Testis (tissue), 5 donors: ENCODE data around the gene TERT. TPM values are rescaled to one million over a fixed set of nuclear protein-coding genes. Genes with fewer than 3 reads are reported as not detected.
"Not testable (repeated sequence)": the region's sequence is repeated elsewhere in the genome, so short reads cannot be mapped to it uniquely, and the experiment has no call there.

Experiments
- DNase-seq: peaks from one replicate; pipeline ENCODE4 v3.0.0-alpha.2; 2019
- H3K27ac ChIP-seq, 2 donors: fragments of 200-600 bp; sonication (generic); one replicate each; pipeline ENCODE4 v1.5.1; 2019
- H3K27me3 ChIP-seq: fragments of 200-600 bp; sonication (generic); one replicate; pipeline ENCODE4 v1.5.1; 2019
- H3K36me3 ChIP-seq: fragments of 200-600 bp; sonication (generic); one replicate; pipeline ENCODE4 v1.5.1; 2017; ENCODE audit warnings: low read depth; ENCODE audit errors: missing control alignments
- H3K4me1 ChIP-seq: fragments of 200-600 bp; sonication (generic); one replicate; pipeline ENCODE4 v1.5.1; 2019
- H3K4me3 ChIP-seq, 2 donors: fragments of 200-600 bp; sonication (generic); one replicate each; pipeline ENCODE4 v1.5.1; 2017 to 2019
- H3K9me3 ChIP-seq: fragments of 200-600 bp; sonication (generic); one replicate; pipeline ENCODE4 v1.5.1; 2017
- POLR2A ChIP-seq: fragments of 450-650 bp; IDR thresholded peaks from one replicate; pipeline ENCODE4 v1.6.1; 2017; ENCODE audit warnings: antibody characterized with exemption, mild to moderate bottlenecking, moderate library complexity
- WGBS, 2 donors: methylation state at CpG; one replicate each; pipeline ENCODE4 v1.1.5; 2018; 5-methylcytosine and 5-hydroxymethylcytosine counted together
- intact Hi-C: fragments of 100-400 bp; cut with DNase I; formaldehyde crosslinking; loops from one replicate; pipeline ENCODE4 v1.15.1; 2023; ENCODE audit warnings: low total_unique reads
- long read RNA-seq, 2 donors: transcript quantifications; one replicate each; lab custom pipeline, GENCODE V29; 2026
- polyA plus RNA-seq: library from polyadenylated mRNA; stranded (reverse); fragments of 350-450 nt; fragmentation: Illumina TruSeq; extraction: RNeasy Lipid Tissue Mini Kit (QIAGEN cat#74804); gene quantifications from one replicate; pipeline ENCODE4 v1.2.3, GENCODE V29; 2014; ENCODE audit warnings: low read depth, low replicate concordance; ENCODE audit not compliant: insufficient read depth
- total RNA-seq, 2 donors: library from RNA; depleted of rRNA; stranded (reverse); fragments of >200 nt; gene quantifications; one replicate each; pipeline ENCODE4 v1.2.3, GENCODE V29; 2016
- TF ChIP-seq, protein P1 (sequence below), 3 experiments: fragments of 450-650 bp in 2 of 3; fragments of 200-600 bp in 1 of 3; sonication (generic) in 1 of 3; IDR thresholded peaks; one replicate each; pipeline ENCODE4 v1.5.1; 2016 to 2019; ENCODE audit warnings: antibody characterized with exemption in 3 of 3, mild to moderate bottlenecking in 2 of 3, moderate library complexity in 1 of 3

Gene TERT
- total RNA-seq (1 to 10 TPM; 4.4 to 5.5 TPM), polyA plus RNA-seq (2.1 TPM)
- long read RNA-seq, donor 1, result 0 reads
- long read RNA-seq, donor 2, result 0 reads

DNA sequence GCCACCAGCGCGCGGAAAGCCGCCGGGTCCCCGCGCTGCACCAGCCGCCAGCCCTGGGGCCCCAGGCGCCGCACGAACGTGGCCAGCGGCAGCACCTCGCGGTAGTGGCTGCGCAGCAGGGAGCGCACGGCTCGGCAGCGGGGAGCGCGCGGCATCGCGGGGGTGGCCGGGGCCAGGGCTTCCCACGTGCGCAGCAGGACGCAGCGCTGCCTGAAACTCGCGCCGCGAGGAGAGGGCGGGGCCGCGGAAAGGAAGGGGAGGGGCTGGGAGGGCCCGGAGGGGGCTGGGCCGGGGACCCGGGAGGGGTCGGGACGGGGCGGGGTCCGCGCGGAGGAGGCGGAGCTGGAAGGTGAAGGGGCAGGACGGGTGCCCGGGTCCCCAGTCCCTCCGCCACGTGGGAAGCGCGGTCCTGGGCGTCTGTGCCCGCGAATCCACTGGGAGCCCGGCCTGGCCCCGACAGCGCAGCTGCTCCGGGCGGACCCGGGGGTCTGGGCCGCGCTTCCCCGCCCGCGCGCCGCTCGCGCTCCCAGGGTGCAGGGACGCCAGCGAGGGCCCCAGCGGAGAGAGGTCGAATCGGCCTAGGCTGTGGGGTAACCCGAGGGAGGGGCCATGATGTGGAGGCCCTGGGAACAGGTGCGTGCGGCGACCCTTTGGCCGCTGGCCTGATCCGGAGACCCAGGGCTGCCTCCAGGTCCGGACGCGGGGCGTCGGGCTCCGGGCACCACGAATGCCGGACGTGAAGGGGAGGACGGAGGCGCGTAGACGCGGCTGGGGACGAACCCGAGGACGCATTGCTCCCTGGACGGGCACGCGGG, at the start of gene TERT:
Gene TERT, minus strand, starts transcription at position 234 of the 815 bp plus-strand sequence. Its CDS starts 79 bp downstream, at position 155.
- 0 to 2% methylated on average over 1 to 51 of the region's 102 CpGs for WGBS, 2 donors
- Histone ChIP-seq H3K27me3 (no peaks in the 10 kb centered on the region), H3K9me3 (no peaks in the 10 kb centered on the region), H3K4me3 (peak within 1 kb of the TSS; percentile 2 to 18), H3K36me3 (no peaks in the 10 kb centered on the region), H3K4me1 (no peaks in the 10 kb centered on the region), H3K27ac (no peak within 1 kb of the TSS)
- TF ChIP-seq, protein P1, sequence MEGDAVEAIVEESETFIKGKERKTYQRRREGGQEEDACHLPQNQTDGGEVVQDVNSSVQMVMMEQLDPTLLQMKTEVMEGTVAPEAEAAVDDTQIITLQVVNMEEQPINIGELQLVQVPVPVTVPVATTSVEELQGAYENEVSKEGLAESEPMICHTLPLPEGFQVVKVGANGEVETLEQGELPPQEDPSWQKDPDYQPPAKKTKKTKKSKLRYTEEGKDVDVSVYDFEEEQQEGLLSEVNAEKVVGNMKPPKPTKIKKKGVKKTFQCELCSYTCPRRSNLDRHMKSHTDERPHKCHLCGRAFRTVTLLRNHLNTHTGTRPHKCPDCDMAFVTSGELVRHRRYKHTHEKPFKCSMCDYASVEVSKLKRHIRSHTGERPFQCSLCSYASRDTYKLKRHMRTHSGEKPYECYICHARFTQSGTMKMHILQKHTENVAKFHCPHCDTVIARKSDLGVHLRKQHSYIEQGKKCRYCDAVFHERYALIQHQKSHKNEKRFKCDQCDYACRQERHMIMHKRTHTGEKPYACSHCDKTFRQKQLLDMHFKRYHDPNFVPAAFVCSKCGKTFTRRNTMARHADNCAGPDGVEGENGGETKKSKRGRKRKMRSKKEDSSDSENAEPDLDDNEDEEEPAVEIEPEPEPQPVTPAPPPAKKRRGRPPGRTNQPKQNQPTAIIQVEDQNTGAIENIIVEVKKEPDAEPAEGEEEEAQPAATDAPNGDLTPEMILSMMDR (IDR thresholded peaks at IDR 0.05), result no peak
- TF ChIP-seq POLR2A, result no peak
- intact Hi-C loops, result no loop called here
- peak; percentile 59 for DNase-seq

DNA sequence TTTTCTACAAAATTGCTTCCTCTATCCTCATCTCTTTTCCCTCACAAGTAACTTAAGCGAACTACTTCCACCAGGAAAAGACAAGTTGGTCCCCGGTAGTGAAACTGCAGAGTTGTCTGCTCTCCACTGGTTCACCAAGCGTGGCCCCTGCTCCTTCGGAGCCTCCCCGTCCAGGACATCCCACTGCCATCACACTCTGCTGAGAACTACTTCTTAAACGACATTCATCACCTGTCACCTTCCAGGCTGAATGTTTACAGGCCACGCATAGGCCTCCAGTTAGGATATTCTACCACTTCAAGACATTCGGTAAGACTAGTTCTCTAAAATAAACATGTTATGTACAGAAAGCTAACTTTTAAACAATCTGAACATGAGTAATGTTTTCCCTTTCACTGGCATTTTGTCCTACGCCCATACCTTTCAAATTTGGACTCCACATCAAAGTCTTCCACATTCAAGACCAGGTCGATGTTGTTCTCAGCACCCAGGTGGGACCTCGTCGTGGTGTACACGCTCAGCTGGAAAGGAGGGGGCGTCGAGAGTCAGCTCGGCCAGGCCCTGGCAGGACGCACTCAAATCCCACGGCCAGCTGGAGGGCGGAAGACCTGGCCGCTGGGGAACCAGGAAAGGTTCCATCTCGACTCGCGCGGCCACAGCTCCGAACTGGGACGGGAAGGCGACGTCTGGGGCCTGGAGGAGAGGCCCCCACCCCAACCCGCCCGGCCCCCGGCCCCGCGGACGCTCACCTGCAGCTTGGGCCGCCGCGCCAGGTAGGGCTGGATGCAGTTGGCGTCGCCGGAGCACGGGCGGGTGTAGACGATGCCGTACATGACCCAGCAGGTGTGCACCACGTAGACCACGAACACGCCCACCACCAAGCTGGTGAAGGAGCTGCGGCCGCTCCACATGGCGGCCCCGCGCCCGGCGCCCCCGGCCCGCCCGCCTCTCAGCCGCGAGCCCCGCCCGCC, 49.3 kb upstream of the TERT start:
- no peaks in the 10 kb centered on the region for H3K9me3 ChIP-seq
- no peaks in the 10 kb centered on the region for H3K36me3 ChIP-seq
- H3K4me1 ChIP-seq, result peaks cover 19% of the 10 kb centered on the region
- no peak overlapping the region for H3K27ac ChIP-seq
- peak overlapping the region; percentile 85 to 94 for H3K4me3 ChIP-seq
- H3K27me3 ChIP-seq, result no peaks in the 10 kb centered on the region
- WGBS, 2 donors, result 9 to 15% methylated on average over 15 to 47 of the region's 61 CpGs
- DNase-seq, result no peak
- intact Hi-C loops, result no loop called here
- TF ChIP-seq POLR2A, result no peak
- TF ChIP-seq, protein P1 (IDR thresholded peaks at IDR 0.05), result no peak

DNA sequence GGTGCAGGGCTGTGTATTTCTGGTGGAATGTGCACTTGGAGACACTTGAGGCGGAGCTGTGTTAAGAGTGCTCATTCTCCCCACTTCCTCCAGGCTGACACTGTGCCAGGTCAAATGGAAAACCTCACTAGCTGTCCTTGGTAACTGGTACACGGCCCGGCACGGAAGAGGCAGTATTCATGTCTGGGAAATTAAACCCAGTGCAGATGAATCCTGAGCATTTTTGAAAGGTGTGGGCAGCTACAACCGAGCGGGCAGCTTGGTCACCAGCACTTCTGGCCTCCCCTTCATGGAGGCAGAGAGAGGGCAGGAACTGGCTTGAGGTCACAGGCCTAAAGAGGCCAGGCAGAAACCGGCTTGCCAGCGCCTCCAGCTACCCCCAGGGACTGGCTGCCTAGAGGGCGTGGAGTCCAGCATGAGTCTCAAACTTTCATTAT, 48.5 kb upstream of the TERT start:
- no peak for DNase-seq
- no peaks in the 10 kb centered on the region for H3K27me3 ChIP-seq
- TF ChIP-seq, protein P1 (IDR thresholded peaks at IDR 0.05), result no peak
- TF ChIP-seq POLR2A, result no peak
- no peak overlapping the region for H3K4me3 ChIP-seq
- H3K36me3 ChIP-seq, result no peaks in the 10 kb centered on the region
- intact Hi-C loops, result no loop called here
- WGBS, 2 donors, result 72 to 76% methylated on average over 9 of the region's 9 CpGs
- H3K9me3 ChIP-seq, result no peaks in the 10 kb centered on the region
- no peak overlapping the region for H3K27ac ChIP-seq
- H3K4me1 ChIP-seq, result peaks cover 19% of the 10 kb centered on the region

DNA sequence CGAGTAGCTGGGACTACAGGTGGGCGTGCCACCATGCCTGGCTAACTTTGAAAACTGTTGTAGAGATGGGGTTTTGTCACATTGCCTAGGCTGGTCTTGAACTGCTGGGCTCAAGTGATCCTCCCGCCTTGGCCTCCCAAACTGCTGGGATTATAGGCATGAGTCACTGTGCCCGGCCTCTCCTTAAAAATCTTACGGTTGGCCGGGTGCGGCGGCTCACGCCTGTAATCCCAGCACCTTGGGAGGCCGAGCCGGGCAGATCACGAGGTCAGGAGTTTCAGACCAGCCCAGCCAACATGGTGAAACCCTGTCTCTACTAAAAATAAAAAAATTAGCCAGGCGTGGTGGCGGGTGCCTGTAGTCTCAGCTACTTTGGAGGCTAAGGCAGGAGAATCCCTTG, 47.8 kb upstream of the TERT start:
- H3K36me3 ChIP-seq, intact Hi-C loops, DNase-seq, H3K27ac ChIP-seq, H3K9me3 ChIP-seq, H3K27me3 ChIP-seq, H3K4me3 ChIP-seq: not testable (repeated sequence)
- WGBS, 2 donors, result 95 to 96% methylated on average over 14 of the region's 14 CpGs
- H3K4me1 ChIP-seq, result peaks cover 19% of the 10 kb centered on the region

DNA sequence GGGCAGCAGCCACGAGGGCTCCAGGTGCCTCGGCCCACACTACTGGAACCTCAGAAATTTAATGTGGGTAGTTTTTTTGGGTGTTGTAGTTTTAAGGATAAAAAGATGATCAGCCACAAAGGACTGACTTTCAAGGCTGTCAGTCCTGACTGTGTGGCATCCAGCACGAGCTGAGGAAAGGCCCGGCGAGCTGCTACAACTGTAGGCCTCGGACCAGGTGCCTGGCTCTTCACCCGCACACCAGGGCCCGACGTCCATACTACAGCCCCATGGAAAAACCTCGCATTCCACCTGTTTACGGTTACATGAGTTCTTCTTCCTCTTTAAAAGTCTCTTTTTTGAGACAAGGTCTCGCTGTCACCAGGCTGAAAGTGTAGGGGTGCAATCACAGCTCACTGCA, 47.4 kb upstream of the TERT start:
- intact Hi-C loops, result no loop called here
- Histone ChIP-seq H3K36me3 (no peaks in the 10 kb centered on the region), H3K4me3 (no peak overlapping the region), H3K4me1 (peaks cover 19% of the 10 kb centered on the region), H3K9me3 (no peaks in the 10 kb centered on the region), H3K27ac (no peak overlapping the region), H3K27me3 (no peaks in the 10 kb centered on the region)
- no peak for DNase-seq
- TF ChIP-seq, protein P1 (IDR thresholded peaks at IDR 0.05), result no peak
- TF ChIP-seq POLR2A, result no peak
- WGBS, 2 donors, result 92 to 94% methylated on average over 12 of the region's 12 CpGs
